GM12801 (cell line): Measurements from ENCODE around the gene SDHAF4.

ENCODE experiments used
- TF ChIP-seq, protein P1 (sequence below): IDR thresholded peaks from one replicate; pipeline ENCODE4 v1.5.1; 2011; ENCODE audit warnings: control low read depth; ENCODE audit not compliant: insufficient read length; ENCODE audit errors: extremely low read depth

The SDHAF4 gene

DNA sequence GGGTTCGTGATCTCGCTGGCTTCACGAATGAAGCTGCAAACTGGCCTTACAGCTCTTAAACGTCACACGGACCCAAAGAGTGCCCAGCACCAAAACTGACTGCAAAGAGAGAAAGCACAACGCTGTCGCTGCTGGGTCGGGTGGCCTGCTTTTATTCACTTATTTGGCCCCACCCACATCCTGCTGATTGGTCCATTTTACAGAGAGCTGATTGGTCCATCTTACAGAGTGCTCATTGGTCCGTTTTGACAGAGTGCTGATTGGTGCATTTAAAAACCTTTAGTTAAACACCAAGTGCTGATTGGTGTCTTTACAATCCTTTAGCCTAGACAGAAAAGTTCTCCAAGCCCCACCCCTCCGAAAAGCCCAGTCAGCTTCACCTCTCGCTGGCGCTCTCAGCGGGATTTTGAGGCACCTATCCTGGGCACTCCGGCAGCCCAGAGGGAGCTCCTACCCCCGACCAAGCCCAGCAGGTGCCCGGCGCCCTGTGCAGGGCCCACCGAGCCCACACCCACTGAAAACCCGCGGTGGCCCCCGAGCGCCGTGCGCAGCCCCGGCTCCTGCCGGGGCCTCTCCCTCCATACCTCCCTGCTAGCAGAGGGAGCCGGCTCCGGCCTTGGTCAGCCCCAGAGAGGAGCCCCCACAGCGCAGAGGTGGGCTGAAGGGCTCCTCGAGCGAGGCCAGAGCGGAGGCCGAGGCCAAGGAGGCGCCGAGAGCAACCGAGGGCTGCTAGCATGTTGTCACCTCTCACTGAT lies 60.9 kb downstream of the SDHAF4 start:
- TF ChIP-seq, protein P1, sequence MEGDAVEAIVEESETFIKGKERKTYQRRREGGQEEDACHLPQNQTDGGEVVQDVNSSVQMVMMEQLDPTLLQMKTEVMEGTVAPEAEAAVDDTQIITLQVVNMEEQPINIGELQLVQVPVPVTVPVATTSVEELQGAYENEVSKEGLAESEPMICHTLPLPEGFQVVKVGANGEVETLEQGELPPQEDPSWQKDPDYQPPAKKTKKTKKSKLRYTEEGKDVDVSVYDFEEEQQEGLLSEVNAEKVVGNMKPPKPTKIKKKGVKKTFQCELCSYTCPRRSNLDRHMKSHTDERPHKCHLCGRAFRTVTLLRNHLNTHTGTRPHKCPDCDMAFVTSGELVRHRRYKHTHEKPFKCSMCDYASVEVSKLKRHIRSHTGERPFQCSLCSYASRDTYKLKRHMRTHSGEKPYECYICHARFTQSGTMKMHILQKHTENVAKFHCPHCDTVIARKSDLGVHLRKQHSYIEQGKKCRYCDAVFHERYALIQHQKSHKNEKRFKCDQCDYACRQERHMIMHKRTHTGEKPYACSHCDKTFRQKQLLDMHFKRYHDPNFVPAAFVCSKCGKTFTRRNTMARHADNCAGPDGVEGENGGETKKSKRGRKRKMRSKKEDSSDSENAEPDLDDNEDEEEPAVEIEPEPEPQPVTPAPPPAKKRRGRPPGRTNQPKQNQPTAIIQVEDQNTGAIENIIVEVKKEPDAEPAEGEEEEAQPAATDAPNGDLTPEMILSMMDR, result no peak

DNA sequence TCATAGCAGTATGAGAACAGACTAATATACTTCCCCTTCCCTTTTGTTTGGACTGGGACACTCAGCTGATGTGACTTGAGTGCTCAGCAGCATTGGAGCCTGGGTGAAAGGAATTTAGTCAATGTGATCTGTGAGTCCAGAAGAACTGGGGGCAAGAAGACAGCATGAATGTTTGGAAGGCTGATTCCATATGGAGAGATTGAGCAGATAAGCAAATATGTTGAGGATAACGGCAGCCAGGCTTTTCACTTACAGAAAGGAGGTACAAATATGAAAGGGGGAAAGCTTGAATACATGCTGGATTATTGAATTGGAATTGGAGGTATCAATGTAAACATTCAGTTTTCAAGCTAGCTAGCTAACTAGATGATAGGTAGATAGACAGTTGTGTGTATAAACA lies 63.2 kb downstream of the SDHAF4 start:
- TF ChIP-seq, protein P1, result no peak

DNA sequence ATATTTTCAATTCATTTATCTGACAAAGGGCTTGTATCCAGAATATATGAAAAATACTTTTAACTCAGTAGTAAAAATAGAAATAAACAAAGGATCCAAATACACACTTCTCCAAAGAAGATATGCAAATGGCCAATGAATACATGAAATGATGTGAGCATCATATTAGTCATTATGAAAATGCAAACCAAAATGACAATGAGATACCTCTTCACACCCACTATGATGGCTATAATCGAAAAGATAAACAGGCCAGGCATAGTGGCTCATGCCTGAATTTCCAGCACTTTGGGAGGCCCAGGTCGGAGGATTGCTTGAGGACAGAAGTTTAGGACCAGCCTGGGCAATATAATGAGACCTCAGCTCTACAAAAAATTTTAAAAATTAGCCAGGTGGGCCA lies 67.1 kb downstream of the SDHAF4 start:
- TF ChIP-seq, protein P1, result no peak

DNA sequence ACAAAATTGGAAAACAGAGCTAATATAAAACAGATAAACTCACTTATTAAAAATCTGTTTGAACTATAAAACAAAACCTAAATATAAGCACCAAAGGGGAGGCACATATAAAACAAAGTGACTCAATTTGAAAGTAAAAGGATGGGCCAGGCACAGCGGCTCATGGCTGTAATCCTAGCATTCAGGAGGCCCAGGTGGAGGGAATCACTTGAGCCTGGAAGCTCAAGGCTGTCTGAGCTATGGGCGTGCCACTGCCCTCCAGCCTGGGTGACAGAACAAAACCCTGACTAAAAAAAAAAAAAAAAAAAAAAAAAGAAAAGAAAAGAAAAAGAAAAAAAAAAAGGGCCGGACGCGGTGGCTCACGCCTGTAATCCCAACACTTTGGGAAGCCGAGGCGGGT lies 69.9 kb downstream of the SDHAF4 start:
- TF ChIP-seq, protein P1, result no peak

DNA sequence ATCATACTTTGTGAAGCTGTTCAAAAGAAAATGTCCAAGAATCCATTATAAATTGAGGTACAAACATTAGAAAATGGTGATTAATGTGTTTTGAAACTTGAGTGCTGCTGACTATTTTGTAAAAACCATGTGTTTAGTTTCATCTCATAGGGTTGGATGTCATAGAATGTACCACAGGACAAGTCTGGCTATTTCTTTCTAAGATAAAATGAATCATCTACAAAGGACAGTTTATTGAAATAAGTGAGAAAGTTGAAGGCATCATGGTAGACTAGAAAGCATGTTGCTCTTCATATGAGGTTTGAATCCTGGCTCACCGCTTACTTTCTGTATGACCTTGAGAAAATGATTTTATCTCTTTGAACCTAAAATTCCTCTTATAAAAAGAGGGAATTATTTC lies 71.7 kb downstream of the SDHAF4 start:
- TF ChIP-seq, protein P1, result no peak
